ENCODE data around the gene OVOL1. TPM values are rescaled to one million over a fixed set of nuclear protein-coding genes. Genes with fewer than 3 reads are reported as not detected.

Gene OVOL1
- total and polyA plus RNA-seq, 2 experiments from 2014 or later: 1.5 to 3.3 TPM

- TF ChIP-seq ZNF462 (CRISPR knock-in tag; IDR thresholded peaks at IDR 0.05): no peak
- no peak for TF ChIP-seq NANOG (IDR thresholded peaks at IDR 0.05; ENCODE audit: borderline replicate concordance)
- TF ChIP-seq STAT1 (IDR thresholded peaks at IDR 0.05; ENCODE audit: unreplicated experiment): no peak
- no peak for TF ChIP-seq EZH2 (IDR thresholded peaks at IDR 0.05; ENCODE audit: low read depth, unreplicated experiment)
- no peak for TF ChIP-seq EZH2phosphoT487 (IDR thresholded peaks at IDR 0.05; ENCODE audit: unreplicated experiment)
- TF ChIP-seq ZNF331 (CRISPR knock-in tag; IDR thresholded peaks at IDR 0.05; ENCODE audit: low read depth): no peak
- no peak for TF ChIP-seq JUNB (IDR thresholded peaks at IDR 0.05; ENCODE audit: unreplicated experiment)
- TF ChIP-seq ETS1 (IDR thresholded peaks at IDR 0.05): no peak
- no peak for TF ChIP-seq POLR2AphosphoS5 (IDR thresholded peaks at IDR 0.05; ENCODE audit: low read depth)
Measured at GRCh38 chr11:65826984-65827735, 40.3 kb downstream of the OVOL1 start (continued).

All from GM23338 (cell line).